HFFc6 (cell line): ENCODE results near the gene RPS13. TPM values are rescaled to one million over a fixed set of nuclear protein-coding genes. Genes with fewer than 3 reads are reported as not detected.
"Not testable (repeated sequence)": the region's sequence is repeated elsewhere in the genome, so short reads cannot be mapped to it uniquely, and the experiment has no call there.

ENCODE experiments used
- DNase-seq: peaks from one replicate; pipeline ENCODE4 v3.0.0-alpha.2; 2018
- H3K27ac Mint-ChIP-seq: 2 replicates; pipeline ENCODE4 v1.8.0; 2020; ENCODE audit warnings: mild to moderate bottlenecking, mixed read lengths
- H3K27me3 Mint-ChIP-seq: 2 replicates; pipeline ENCODE4 v1.8.0; 2021; ENCODE audit warnings: mild to moderate bottlenecking, moderate library complexity, mixed read lengths; ENCODE audit not compliant: insufficient read depth
- H3K36me3 Mint-ChIP-seq: 2 replicates; pipeline ENCODE4 v1.8.0; 2021; ENCODE audit warnings: low read depth, mixed read lengths
- H3K4me1 Mint-ChIP-seq: 2 replicates; pipeline ENCODE4 v1.8.0; 2020; ENCODE audit warnings: low read depth, mixed read lengths
- H3K4me3 Mint-ChIP-seq: 2 replicates; pipeline ENCODE4 v1.8.0; 2020; ENCODE audit warnings: mild to moderate bottlenecking, moderate library complexity, mixed read lengths
- H3K9me3 Mint-ChIP-seq: 2 replicates; pipeline ENCODE4 v1.8.0; 2020; ENCODE audit warnings: mild to moderate bottlenecking, mixed read lengths
- total RNA-seq, 6 experiments: library from RNA; stranded (reverse); fragmentation: NEBNext Ultra II Directional; extraction: Animal tissue kit (Norgen Biotek cat#: 25700); gene quantifications; 2 replicates in 1 of 6; 3 replicates in 5 of 6; pipeline ENCODE4 v1.2.3, GENCODE V29; 2021
- TF ChIP-seq, protein P1 (sequence below): fragments of 200-600 bp; sonication (generic); IDR thresholded peaks from 2 replicates; pipeline ENCODE4 v1.5.0; 2021; ENCODE audit warnings: antibody characterized with exemption, mild to moderate bottlenecking

The RPS13 gene
- total RNA-seq, 6 experiments from 2014 or later: 965 to 1,115 (median 1,072) TPM

- H3K36me3 Mint-ChIP-seq: peaks cover 15% of the 10 kb centered on the region
- no peak overlapping the region for H3K27ac Mint-ChIP-seq
- TF ChIP-seq, protein P1, sequence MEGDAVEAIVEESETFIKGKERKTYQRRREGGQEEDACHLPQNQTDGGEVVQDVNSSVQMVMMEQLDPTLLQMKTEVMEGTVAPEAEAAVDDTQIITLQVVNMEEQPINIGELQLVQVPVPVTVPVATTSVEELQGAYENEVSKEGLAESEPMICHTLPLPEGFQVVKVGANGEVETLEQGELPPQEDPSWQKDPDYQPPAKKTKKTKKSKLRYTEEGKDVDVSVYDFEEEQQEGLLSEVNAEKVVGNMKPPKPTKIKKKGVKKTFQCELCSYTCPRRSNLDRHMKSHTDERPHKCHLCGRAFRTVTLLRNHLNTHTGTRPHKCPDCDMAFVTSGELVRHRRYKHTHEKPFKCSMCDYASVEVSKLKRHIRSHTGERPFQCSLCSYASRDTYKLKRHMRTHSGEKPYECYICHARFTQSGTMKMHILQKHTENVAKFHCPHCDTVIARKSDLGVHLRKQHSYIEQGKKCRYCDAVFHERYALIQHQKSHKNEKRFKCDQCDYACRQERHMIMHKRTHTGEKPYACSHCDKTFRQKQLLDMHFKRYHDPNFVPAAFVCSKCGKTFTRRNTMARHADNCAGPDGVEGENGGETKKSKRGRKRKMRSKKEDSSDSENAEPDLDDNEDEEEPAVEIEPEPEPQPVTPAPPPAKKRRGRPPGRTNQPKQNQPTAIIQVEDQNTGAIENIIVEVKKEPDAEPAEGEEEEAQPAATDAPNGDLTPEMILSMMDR: no peak
- H3K9me3 Mint-ChIP-seq: no peaks in the 10 kb centered on the region
- peaks cover 6% of the 10 kb centered on the region; the same call in 1 of the 2 replicates for H3K4me1 Mint-ChIP-seq
- peaks cover 2% of the 10 kb centered on the region; the same call in 1 of the 2 replicates for H3K27me3 Mint-ChIP-seq
- no peak overlapping the region for H3K4me3 Mint-ChIP-seq
- no peak for DNase-seq
Observed at GRCh38 chr11:17102462-17102861, 25.0 kb upstream of the RPS13 start.

GRCh38 chr11:17098658-17099057 is 21.2 kb upstream of the RPS13 start:
- Mint-ChIP-seq H3K4me3 (no peak overlapping the region), H3K27me3 (no peaks in the 10 kb centered on the region), H3K9me3 (no peaks in the 10 kb centered on the region), H3K36me3 (peaks cover 11% of the 10 kb centered on the region; the same call in 1 of the 2 replicates), H3K27ac (no peak overlapping the region), H3K4me1 (no peaks in the 10 kb centered on the region)
- TF ChIP-seq, protein P1: no peak
- no peak for DNase-seq

DNA sequence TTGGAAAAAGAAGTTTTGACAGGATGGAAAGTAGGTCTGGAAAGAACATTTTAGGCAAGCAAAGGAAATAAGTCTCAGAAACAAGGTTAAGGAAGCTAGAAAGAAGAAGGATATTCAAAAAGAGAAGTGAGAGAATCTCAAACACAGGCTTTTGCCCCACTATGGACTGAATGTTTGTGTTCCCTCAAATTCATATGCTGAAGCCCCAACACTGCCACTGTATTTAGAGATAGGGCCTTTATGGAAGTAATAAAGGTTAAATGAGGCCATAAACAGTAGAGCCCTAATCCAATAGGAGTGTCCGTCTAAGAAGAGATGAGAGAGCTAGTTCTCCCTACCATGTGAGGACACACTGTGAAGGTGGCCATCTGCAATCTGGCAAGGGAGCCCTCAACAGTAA is 20.6 kb upstream of the RPS13 start:
- H3K9me3 Mint-ChIP-seq: no peaks in the 10 kb centered on the region
- H3K4me1 Mint-ChIP-seq: no peaks in the 10 kb centered on the region
- no peaks in the 10 kb centered on the region for H3K27me3 Mint-ChIP-seq
- H3K27ac Mint-ChIP-seq: no peak overlapping the region; the same call in 1 of the 2 replicates
- TF ChIP-seq, protein P1: no peak
- no peak for DNase-seq
- peaks cover 11% of the 10 kb centered on the region; the same call in 1 of the 2 replicates for H3K36me3 Mint-ChIP-seq
- H3K4me3 Mint-ChIP-seq: no peak overlapping the region

- H3K27me3 Mint-ChIP-seq, H3K9me3 Mint-ChIP-seq, H3K36me3 Mint-ChIP-seq, H3K27ac Mint-ChIP-seq, H3K4me1 Mint-ChIP-seq, H3K4me3 Mint-ChIP-seq, DNase-seq: not testable (repeated sequence)
Observed at GRCh38 chr11:17085976-17086375, 8.5 kb upstream of the RPS13 start.

- peak; percentile 6 for DNase-seq
- peaks cover 46% of the 10 kb centered on the region for H3K36me3 Mint-ChIP-seq
- peaks cover 34% of the 10 kb centered on the region for H3K4me1 Mint-ChIP-seq
- peak overlapping the region; percentile 99 for H3K4me3 Mint-ChIP-seq
- peaks cover 5% of the 10 kb centered on the region for H3K27me3 Mint-ChIP-seq
- TF ChIP-seq, protein P1: no peak
- H3K27ac Mint-ChIP-seq: peak overlapping the region; percentile 97
- H3K9me3 Mint-ChIP-seq: peaks cover 3% of the 10 kb centered on the region; the same call in 1 of the 2 replicates
Observed at GRCh38 chr11:17077240-17077519, 287 bp downstream of the RPS13 start.

GRCh38 chr11:17076517-17077239 is 789 bp downstream of the RPS13 start:
- H3K36me3 Mint-ChIP-seq: peaks cover 46% of the 10 kb centered on the region
- H3K27me3 Mint-ChIP-seq: peaks cover 5% of the 10 kb centered on the region
- peaks cover 3% of the 10 kb centered on the region; the same call in 1 of the 2 replicates for H3K9me3 Mint-ChIP-seq
- no peak for DNase-seq
- TF ChIP-seq, protein P1: no peak
- peaks cover 34% of the 10 kb centered on the region for H3K4me1 Mint-ChIP-seq
- H3K4me3 Mint-ChIP-seq: peak overlapping the region; percentile 99
- peak overlapping the region; percentile 97 for H3K27ac Mint-ChIP-seq
